HepG2 (cell line): ENCODE results near the gene PRMT7. TPM values are rescaled to one million over a fixed set of nuclear protein-coding genes. Genes with fewer than 3 reads are reported as not detected.

Experiments
- ATAC-seq: fragments of 200-7000 bp; cut with Tn5 transposase; 3 replicates; pipeline ENCODE4 v1.9.1; 2020; ENCODE audit warnings: mild to moderate bottlenecking, moderate library complexity
- BruUV-seq: library from RNA; stranded (reverse); fragments of 400-500 nt; replicated peaks from 2 replicates; lab custom pipeline; 2021; lab: Mats Ljungman, UMichigan
- CTCF ChIA-PET: fragments of 300-600 bp; formaldehyde crosslinking; extraction: SDS; loops from one replicate; lab custom pipeline; 2021; ENCODE audit warnings: low total read pairs, inconsistent platforms, low intra/inter-chr PET ratio; lab: Yijun Ruan, JAX
- POLR2A ChIA-PET: fragments of 350-600 bp; sonication (Branson Sonifier 250); formaldehyde crosslinking; loops from one replicate; lab custom pipeline; 2020; ENCODE audit warnings: antibody characterized with exemption, inconsistent platforms; lab: Yijun Ruan, JAX
- DNase-seq: peaks from one replicate; pipeline ENCODE4 v3.0.0-alpha.2; 2015; ENCODE audit warnings: low spot score
- FAIRE-seq: peaks from 3 replicates; lab custom pipeline; 2011; peaks lifted over from hg19 to GRCh38; lab: Jason Lieb, UNC
- H2AFZ ChIP-seq: one replicate; pipeline ENCODE4 v1.6.1; 2011; ENCODE audit warnings: low read length, inconsistent platforms
- H3K27ac ChIP-seq: fragments of 300-600 bp; 3 replicates; pipeline ENCODE4 v1.8.0; 2011; ENCODE audit warnings: mixed run types, mild to moderate bottlenecking, mixed read lengths, low read length, inconsistent platforms; ENCODE audit not compliant: insufficient read depth; ENCODE audit errors: extremely low read length
- H3K27me3 ChIP-seq, 2 experiments: fragments of 200-600 bp in 1 of 2; 2 replicates in 1 of 2; 3 replicates in 1 of 2; pipeline versions ENCODE4 v1.6.0 to v1.8.0; 2011; ENCODE audit warnings: low read length in 2 of 2, mild to moderate bottlenecking in 2 of 2, moderate library complexity in 2 of 2, inconsistent platforms in 1 of 2; ENCODE audit not compliant: insufficient read depth in 2 of 2, control insufficient read depth in 1 of 2
- H3K36me3 ChIP-seq, 2 experiments: fragments of 200-600 bp in 1 of 2; replicated peaks in 1 of 2; 2 replicates in 1 of 2; 3 replicates in 1 of 2; pipeline versions ENCODE4 v1.5.1 to v1.8.0; 2011; ENCODE audit warnings: low read length in 2 of 2, inconsistent platforms in 1 of 2; ENCODE audit not compliant: insufficient read depth in 2 of 2, control insufficient read depth in 1 of 2
- H3K4me1 ChIP-seq: 2 replicates; pipeline ENCODE4 v1.5.1; 2012; ENCODE audit warnings: low read length, inconsistent platforms; ENCODE audit not compliant: insufficient read depth
- H3K4me2 ChIP-seq: 2 replicates; pipeline ENCODE4 v1.6.0; 2011; ENCODE audit warnings: low read depth, low read length, inconsistent platforms
- H3K4me3 ChIP-seq, 3 experiments: fragments of 200-600 bp in 1 of 3; sonication (generic), shearing (Covaris generic) in 1 of 3; replicated peaks in 1 of 3; 2 replicates each; pipeline ENCODE4 v1.5.1; 2011 to 2016; ENCODE audit warnings: low read length in 3 of 3, inconsistent platforms in 2 of 3, low read depth in 2 of 3, mild to moderate bottlenecking in 2 of 3, control low read depth in 1 of 3, mixed read lengths in 1 of 3; ENCODE audit not compliant: insufficient read depth in 1 of 3
- H3K79me2 ChIP-seq: one replicate; pipeline ENCODE4 v1.6.1; 2011; ENCODE audit warnings: low read length, inconsistent platforms; ENCODE audit not compliant: insufficient read depth
- H3K9ac ChIP-seq: 2 replicates; pipeline ENCODE4 v1.6.0; 2011; ENCODE audit warnings: mild to moderate bottlenecking, low read depth, low read length, inconsistent platforms; ENCODE audit not compliant: insufficient read depth
- H3K9me3 ChIP-seq: 2 replicates; pipeline ENCODE4 v1.5.1; 2012; ENCODE audit warnings: mild to moderate bottlenecking, low read length
- H4K20me1 ChIP-seq: 2 replicates; pipeline ENCODE4 v1.6.0; 2011; ENCODE audit warnings: inconsistent platforms, mild to moderate bottlenecking, low read length, moderate library complexity; ENCODE audit not compliant: insufficient read depth
- MAFF ChIP-seq: IDR thresholded peaks from 2 replicates; pipeline ENCODE4 v1.6.1; 2011; ENCODE audit warnings: low read depth, low read length, improper control_type of control experiment
- MAFK ChIP-seq, 2 experiments: IDR thresholded peaks in 1 of 2; conservative IDR thresholded peaks in 1 of 2; 2 replicates each; pipeline ENCODE4 v1.6.1; 2011; ENCODE audit warnings: improper control_type of control experiment in 2 of 2, low read length in 2 of 2
- MEIS2 ChIP-seq: sonication (generic); formaldehyde crosslinking; IDR thresholded peaks from 2 replicates; pipeline ENCODE4 v1.9.0; 2021; ENCODE audit warnings: mild to moderate bottlenecking, missing genetic modification reagents
- THAP9 ChIP-seq: sonication (generic); formaldehyde crosslinking; IDR thresholded peaks from 2 replicates; pipeline ENCODE4; 2020; ENCODE audit warnings: missing genetic modification reagents, mild to moderate bottlenecking, borderline replicate concordance
- ZBTB39 ChIP-seq: sonication (generic); formaldehyde crosslinking; IDR thresholded peaks from 2 replicates; pipeline ENCODE4 v1.5.0; 2020; ENCODE audit warnings: missing genetic modification reagents
- ZFP90 ChIP-seq: sonication (generic); formaldehyde crosslinking; IDR thresholded peaks from 2 replicates; pipeline ENCODE4 v1.8.0; 2022; ENCODE audit warnings: missing genetic modification reagents, mild to moderate bottlenecking, inconsistent platforms, borderline replicate concordance
- ZNF510 ChIP-seq: sonication (generic); formaldehyde crosslinking; IDR thresholded peaks from 2 replicates; pipeline ENCODE4 v1.4.0; 2020; ENCODE audit warnings: low read depth, mild to moderate bottlenecking, missing genetic modification reagents
- ZNF580 ChIP-seq: IDR thresholded peaks from 2 replicates; pipeline ENCODE4 v1.6.1; 2016; ENCODE audit warnings: low read depth, borderline replicate concordance
- WGBS: methylation state at CpG from one replicate; pipeline ENCODE4 v1.1.6; 2017; ENCODE audit warnings: low lambda C conversion rate; 5-methylcytosine and 5-hydroxymethylcytosine counted together
- in situ Hi-C: cut with HindIII; loops from 2 replicates; pipeline ENCODE4 v1.10.0; 2017; ENCODE audit warnings: low pct_unique_long_range_greater_than_20kb; ENCODE audit not compliant: extremely low pct_ligation_motif_present
- intact Hi-C: fragments of 100-400 bp; cut with micrococcal nuclease; formaldehyde crosslinking; loops from one replicate; pipeline ENCODE4 v1.10.0; 2022; ENCODE audit not compliant: unreplicated experiment
- polyA plus RNA-seq, 8 experiments: library from polyadenylated mRNA; depleted of rRNA in 3 of 8; stranded (reverse) in 7 of 8; unstranded in 1 of 8; fragments of >200 nt; fragmentation: Illumina TruSeq in 4 of 8; extraction: Trizol in 4 of 8; gene quantifications; 2 replicates each; pipeline versions ENCODE4 v1.2.1 to v1.2.3, GENCODE V29; 2011 to 2016; ENCODE audit warnings: low read depth in 4 of 8, missing spikeins in 1 of 8, mixed read lengths in 1 of 8; ENCODE audit not compliant: insufficient read depth in 1 of 8
- total RNA-seq, 5 experiments: library from RNA; depleted of rRNA; stranded (reverse); fragments of >200 nt; fragmentation: Illumina TruSeq; extraction: Trizol; gene quantifications; 2 replicates each; pipeline ENCODE4 v1.2.3, GENCODE V29; 2016; ENCODE audit warnings: low read depth in 1 of 5

Gene PRMT7
- total and polyA plus RNA-seq, 2 of the 13 experiments (the other 11 are each of a cell fraction or from before 2014, with no cell fraction given): 47.5 to 55.0 TPM

- TF ChIP-seq ZNF580 (CRISPR knock-in tag) (no peak), ZNF510 (CRISPR knock-in tag) (no peak), MAFK (conservative IDR thresholded peaks at IDR 0.05 in 1 of 2, IDR thresholded peaks at IDR 0.05 in 1 of 2; ENCODE audit: low read length in 2 of 2) (peak; percentile 93 to 95), THAP9 (no peak), ZFP90 (CRISPR knock-in tag) (no peak), MAFF (peak; percentile 91), ZBTB39 (CRISPR knock-in tag) (no peak), MEIS2 (CRISPR knock-in tag) (no peak)
- Histone ChIP-seq H3K4me1 (no peaks in the 10 kb centered on the region), H2AFZ (no peak overlapping the region), H3K79me2 (no peaks in the 10 kb centered on the region), H3K9me3 (no peaks in the 10 kb centered on the region), H3K27me3 (no peaks in the 10 kb centered on the region), H3K36me3 (peaks cover 55 to 98% of the 10 kb centered on the region in 2 experiments), H3K9ac (no peak overlapping the region), H3K4me3 (no peak overlapping the region), H3K4me2 (no peak overlapping the region), H3K27ac (no peak overlapping the region), H4K20me1 (no peaks in the 10 kb centered on the region; the same call in 1 of the 2 replicates)
- no TSS peak for BruUV-seq
- intact Hi-C loops: no loop called here
- POLR2A ChIA-PET: no interaction called here
- WGBS: 97% methylated on average over 27 of the region's 27 CpGs
- DNase-seq: no peak
- CTCF ChIA-PET: no interaction called here
- ATAC-seq: no peak
- in situ Hi-C loops: no loop called here
- FAIRE-seq: no peak
Observed at GRCh38 chr16:68348639-68349445, 38.0 kb downstream of the PRMT7 start.
